ENCODE data around the gene ARID1B. TPM values are rescaled to one million over a fixed set of nuclear protein-coding genes. Genes with fewer than 3 reads are reported as not detected.

Gene ARID1B
- total RNA-seq, 4 donors from 2014 or later, result 87.1 to 194 (median 115) TPM

- in situ Hi-C loops (cut with MboI; ENCODE audit: low pct_ligation_motif_present in 1 of 4, low pct_unique_long_range_greater_than_20kb in 1 of 4, low sequenced_read_pairs in 3 of 4), result no loop called here
- WGBS, 2 donors (ENCODE audit: low coverage in 1 of 2), result 50% methylated on average over 5 of the region's 5 CpGs
- no peaks in the 10 kb centered on the region for H3K36me3 ChIP-seq
- TF ChIP-seq EP300 (IDR thresholded peaks at IDR 0.05; ENCODE audit: low read depth) (no peak), POLR2A (IDR thresholded peaks at IDR 0.05) (no peak), CTCF (IDR thresholded peaks at IDR 0.05) (no peak), POLR2AphosphoS5 (IDR thresholded peaks at IDR 0.05) (no peak)
- peaks cover 6 to 26% (median 18%) of the 10 kb centered on the region in 4 donors for H3K4me1 ChIP-seq
- no peak overlapping the region for H3K4me3 ChIP-seq
- no peak for DNase-seq
- no peaks in the 10 kb centered on the region for H3K27me3 ChIP-seq
- no peaks in the 10 kb centered on the region for H3K9me3 ChIP-seq
- intact Hi-C loops (cut with DNase I; ENCODE audit: low total_unique reads), result loop anchor here (1.0 to 5.0 kb wide), 2 partner anchors 82 to 247 kb away; no protein-coding TSS in a partner anchor
- H3K27ac ChIP-seq, result peak overlapping the region; percentile 99 to 100 (median 99)
Observed at GRCh38 chr6:156775717-156776116, 1.5 kb upstream of the ARID1B start.

- H3K4me1 ChIP-seq, result peaks cover 6 to 33% (median 25%) of the 10 kb centered on the region in 4 donors
- no peaks in the 10 kb centered on the region for H3K36me3 ChIP-seq
- no peak for DNase-seq
- TF ChIP-seq POLR2A (IDR thresholded peaks at IDR 0.05) (no peak), CTCF (IDR thresholded peaks at IDR 0.05) (no peak), EP300 (IDR thresholded peaks at IDR 0.05; ENCODE audit: low read depth) (no peak), POLR2AphosphoS5 (IDR thresholded peaks at IDR 0.05) (peak in 2 of 3 donors; percentile 22 to 33)
- no peaks in the 10 kb centered on the region for H3K27me3 ChIP-seq
- intact Hi-C loops (cut with DNase I; ENCODE audit: low total_unique reads) (loop anchor here (1.0 to 5.0 kb wide), 2 partner anchors 83 to 246 kb away; no protein-coding TSS in a partner anchor), in situ Hi-C loops (cut with MboI; ENCODE audit: low pct_ligation_motif_present in 1 of 4, low pct_unique_long_range_greater_than_20kb in 1 of 4, low sequenced_read_pairs in 3 of 4) (no loop called here)
- no peaks in the 10 kb centered on the region for H3K9me3 ChIP-seq
- WGBS, 2 donors (ENCODE audit: low coverage in 1 of 2), result 4 to 8% methylated on average over 5 to 8 of the region's 8 CpGs
- H3K4me3 ChIP-seq, result peak overlapping the region; percentile 34 to 99 (median 87)
- peak overlapping the region; percentile 99 to 100 (median 99) for H3K27ac ChIP-seq
Observed at GRCh38 chr6:156776470-156776839, 723 bp upstream of the ARID1B start.

- intact Hi-C loops (cut with DNase I; ENCODE audit: low total_unique reads), result loop anchor here (1.0 to 5.0 kb wide), 2 partner anchors 91 to 244 kb away; no protein-coding TSS in a partner anchor
Observed at GRCh38 chr6:156777577-156778453, 637 bp downstream of the ARID1B start.

More at GRCh38 chr6:156777577-156778453, 637 bp downstream of the ARID1B start:
- H3K4me1 ChIP-seq, result peaks cover 6 to 42% (median 35%) of the 10 kb centered on the region in 4 donors
- peak overlapping the region; percentile 99 to 100 (median 99) for H3K27ac ChIP-seq
- H3K4me3 ChIP-seq, result peak overlapping the region; percentile 88 to 99 (median 96)
- H3K9me3 ChIP-seq, result no peaks in the 10 kb centered on the region
- in situ Hi-C loops (cut with MboI; ENCODE audit: low pct_ligation_motif_present in 1 of 4, low pct_unique_long_range_greater_than_20kb in 1 of 4, low sequenced_read_pairs in 3 of 4), result no loop called here
- WGBS, 2 donors (ENCODE audit: low coverage in 1 of 2), result 0% methylated on average over 30 of the region's 113 CpGs; no CpG with 5 or more reads in 1 of the 2 donors
- peak; percentile 27 for TF ChIP-seq POLR2A (IDR thresholded peaks at IDR 0.05)
- TF ChIP-seq POLR2AphosphoS5 (IDR thresholded peaks at IDR 0.05), result peak in 1 of 3 donors; percentile 33
- TF ChIP-seq CTCF (IDR thresholded peaks at IDR 0.05), result no peak
- H3K27me3 ChIP-seq, result no peaks in the 10 kb centered on the region
- DNase-seq, result peak; percentile 47
- H3K36me3 ChIP-seq, result no peaks in the 10 kb centered on the region

Measured in transverse colon (tissue), 4 donors.